WTC11 (cell line): ENCODE measurements around the gene NUP85. TPM values are rescaled to one million over a fixed set of nuclear protein-coding genes. Genes with fewer than 3 reads are reported as not detected.

Experiments
- GRHL2 ChIP-seq: fragments of 250-450 bp; sonication (Bioruptor Pico); IDR thresholded peaks from 2 replicates; pipeline ENCODE4 v1.8.0; 2022; ENCODE audit warnings: mild to moderate bottlenecking, moderate library complexity; ENCODE audit not compliant: insufficient replicate concordance, severe bottlenecking
- IRF2 ChIP-seq: sonication (generic); formaldehyde crosslinking; IDR thresholded peaks from 2 replicates; pipeline ENCODE4 v1.8.0; 2022; ENCODE audit warnings: low read depth, missing genetic modification reagents, borderline replicate concordance
- TCF7 ChIP-seq: sonication (generic); formaldehyde crosslinking; IDR thresholded peaks from 2 replicates; pipeline ENCODE4 v1.8.0; 2022; ENCODE audit warnings: mild to moderate bottlenecking, low read depth, missing genetic modification reagents, moderate library complexity
- ZNF232 ChIP-seq: sonication (generic); formaldehyde crosslinking; IDR thresholded peaks from 2 replicates; pipeline ENCODE4 v1.8.0; 2022; ENCODE audit warnings: mild to moderate bottlenecking, missing genetic modification reagents
- total RNA-seq: library from RNA; stranded (reverse); gene quantifications from 3 replicates; pipeline ENCODE4 v1.2.3, GENCODE V29; 2021
- TF ChIP-seq, protein P1 (sequence below): sonication (generic); formaldehyde crosslinking; IDR thresholded peaks from 2 replicates; pipeline ENCODE4 v1.8.1; 2023; ENCODE audit warnings: mild to moderate bottlenecking, missing genetic modification reagents, borderline replicate concordance
- TF ChIP-seq, protein P2 (sequence below): sonication (generic); formaldehyde crosslinking; IDR thresholded peaks from 2 replicates; pipeline ENCODE4 v1.8.1; 2022; ENCODE audit warnings: low read depth, missing genetic modification reagents, borderline replicate concordance
- TF ChIP-seq, protein P3 (sequence below): sonication (generic); formaldehyde crosslinking; IDR thresholded peaks from 2 replicates; pipeline ENCODE4 v1.8.0; 2022; ENCODE audit warnings: mild to moderate bottlenecking, missing genetic modification reagents
- TF ChIP-seq, protein P4 (sequence below): fragments of 250-450 bp; sonication (Bioruptor Pico); conservative IDR thresholded peaks from 2 replicates; pipeline ENCODE4 v1.9.0; 2021; ENCODE audit warnings: mild to moderate bottlenecking
- TF ChIP-seq, protein P5 (sequence below): fragments of 250-450 bp; sonication (Bioruptor Pico); IDR thresholded peaks from 2 replicates; pipeline ENCODE4 v2.1.2; 2022; ENCODE audit warnings: mild to moderate bottlenecking, moderate library complexity
- TF ChIP-seq, protein P6 (sequence below): sonication (generic); formaldehyde crosslinking; IDR thresholded peaks from 2 replicates; pipeline ENCODE4 v1.8.1; 2023; ENCODE audit warnings: mild to moderate bottlenecking, missing genetic modification reagents
- TF ChIP-seq, protein P7 (sequence below): sonication (generic); formaldehyde crosslinking; IDR thresholded peaks from 2 replicates; pipeline ENCODE4 v1.8.0; 2023; ENCODE audit warnings: missing genetic modification reagents
- TF ChIP-seq, protein P8 (sequence below): sonication (generic); formaldehyde crosslinking; IDR thresholded peaks from 2 replicates; pipeline ENCODE4 v1.8.1; 2023; ENCODE audit warnings: mild to moderate bottlenecking, missing genetic modification reagents, moderate library complexity
- TF ChIP-seq, protein P9 (sequence below): sonication (generic); formaldehyde crosslinking; IDR thresholded peaks from 2 replicates; pipeline ENCODE4 v1.8.1; 2022; ENCODE audit warnings: low read depth, mild to moderate bottlenecking, moderate library complexity, missing genetic modification reagents, borderline replicate concordance

The NUP85 gene
- total RNA-seq, 1 experiment from 2014 or later, result 109 TPM

DNA sequence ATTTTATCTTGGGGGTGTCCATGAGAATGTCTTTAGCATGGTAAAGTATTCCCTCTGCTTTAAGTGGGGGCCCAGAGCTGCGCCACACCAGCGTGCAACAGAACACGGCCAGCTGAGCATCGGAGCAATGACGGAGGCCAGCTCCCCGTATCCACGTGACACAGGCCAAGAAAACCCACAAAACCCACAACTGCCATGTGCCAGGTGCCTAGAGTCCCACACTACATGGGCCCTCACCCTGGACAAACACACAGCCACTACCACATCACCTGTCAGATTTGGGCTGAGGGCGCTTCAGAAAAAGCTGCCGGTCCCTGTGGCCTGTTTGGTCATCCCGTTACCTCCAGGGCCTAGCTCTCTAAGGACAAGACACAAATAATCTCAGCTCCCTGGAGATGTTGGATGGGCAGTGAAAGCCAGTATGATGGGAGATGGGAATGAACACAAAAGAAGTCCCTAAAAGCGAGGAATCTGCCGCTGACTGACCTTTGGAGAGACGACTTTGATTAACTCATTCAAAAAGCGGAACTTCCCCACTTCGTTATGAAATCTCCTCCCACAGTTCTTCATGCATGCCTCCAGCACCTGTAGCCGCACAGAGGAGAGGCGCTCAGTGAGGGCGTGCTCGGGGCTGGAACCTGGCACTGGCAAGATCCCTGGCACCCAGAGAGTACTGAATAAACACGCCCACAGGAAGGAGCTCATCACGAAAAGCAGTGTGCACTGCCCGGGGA is 38.8 kb downstream of the NUP85 start (continued):
- TF ChIP-seq, protein P1, sequence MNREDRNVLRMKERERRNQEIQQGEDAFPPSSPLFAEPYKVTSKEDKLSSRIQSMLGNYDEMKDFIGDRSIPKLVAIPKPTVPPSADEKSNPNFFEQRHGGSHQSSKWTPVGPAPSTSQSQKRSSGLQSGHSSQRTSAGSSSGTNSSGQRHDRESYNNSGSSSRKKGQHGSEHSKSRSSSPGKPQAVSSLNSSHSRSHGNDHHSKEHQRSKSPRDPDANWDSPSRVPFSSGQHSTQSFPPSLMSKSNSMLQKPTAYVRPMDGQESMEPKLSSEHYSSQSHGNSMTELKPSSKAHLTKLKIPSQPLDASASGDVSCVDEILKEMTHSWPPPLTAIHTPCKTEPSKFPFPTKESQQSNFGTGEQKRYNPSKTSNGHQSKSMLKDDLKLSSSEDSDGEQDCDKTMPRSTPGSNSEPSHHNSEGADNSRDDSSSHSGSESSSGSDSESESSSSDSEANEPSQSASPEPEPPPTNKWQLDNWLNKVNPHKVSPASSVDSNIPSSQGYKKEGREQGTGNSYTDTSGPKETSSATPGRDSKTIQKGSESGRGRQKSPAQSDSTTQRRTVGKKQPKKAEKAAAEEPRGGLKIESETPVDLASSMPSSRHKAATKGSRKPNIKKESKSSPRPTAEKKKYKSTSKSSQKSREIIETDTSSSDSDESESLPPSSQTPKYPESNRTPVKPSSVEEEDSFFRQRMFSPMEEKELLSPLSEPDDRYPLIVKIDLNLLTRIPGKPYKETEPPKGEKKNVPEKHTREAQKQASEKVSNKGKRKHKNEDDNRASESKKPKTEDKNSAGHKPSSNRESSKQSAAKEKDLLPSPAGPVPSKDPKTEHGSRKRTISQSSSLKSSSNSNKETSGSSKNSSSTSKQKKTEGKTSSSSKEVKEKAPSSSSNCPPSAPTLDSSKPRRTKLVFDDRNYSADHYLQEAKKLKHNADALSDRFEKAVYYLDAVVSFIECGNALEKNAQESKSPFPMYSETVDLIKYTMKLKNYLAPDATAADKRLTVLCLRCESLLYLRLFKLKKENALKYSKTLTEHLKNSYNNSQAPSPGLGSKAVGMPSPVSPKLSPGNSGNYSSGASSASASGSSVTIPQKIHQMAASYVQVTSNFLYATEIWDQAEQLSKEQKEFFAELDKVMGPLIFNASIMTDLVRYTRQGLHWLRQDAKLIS (CRISPR knock-in tag), result no peak
- TF ChIP-seq, protein P2, sequence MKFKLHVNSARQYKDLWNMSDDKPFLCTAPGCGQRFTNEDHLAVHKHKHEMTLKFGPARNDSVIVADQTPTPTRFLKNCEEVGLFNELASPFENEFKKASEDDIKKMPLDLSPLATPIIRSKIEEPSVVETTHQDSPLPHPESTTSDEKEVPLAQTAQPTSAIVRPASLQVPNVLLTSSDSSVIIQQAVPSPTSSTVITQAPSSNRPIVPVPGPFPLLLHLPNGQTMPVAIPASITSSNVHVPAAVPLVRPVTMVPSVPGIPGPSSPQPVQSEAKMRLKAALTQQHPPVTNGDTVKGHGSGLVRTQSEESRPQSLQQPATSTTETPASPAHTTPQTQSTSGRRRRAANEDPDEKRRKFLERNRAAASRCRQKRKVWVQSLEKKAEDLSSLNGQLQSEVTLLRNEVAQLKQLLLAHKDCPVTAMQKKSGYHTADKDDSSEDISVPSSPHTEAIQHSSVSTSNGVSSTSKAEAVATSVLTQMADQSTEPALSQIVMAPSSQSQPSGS (CRISPR knock-in tag), result no peak
- TF ChIP-seq ZNF232 (CRISPR knock-in tag) (no peak), IRF2 (CRISPR knock-in tag) (no peak), GRHL2 (CRISPR knock-in tag) (no peak), TCF7 (no peak)
- TF ChIP-seq, protein P3, sequence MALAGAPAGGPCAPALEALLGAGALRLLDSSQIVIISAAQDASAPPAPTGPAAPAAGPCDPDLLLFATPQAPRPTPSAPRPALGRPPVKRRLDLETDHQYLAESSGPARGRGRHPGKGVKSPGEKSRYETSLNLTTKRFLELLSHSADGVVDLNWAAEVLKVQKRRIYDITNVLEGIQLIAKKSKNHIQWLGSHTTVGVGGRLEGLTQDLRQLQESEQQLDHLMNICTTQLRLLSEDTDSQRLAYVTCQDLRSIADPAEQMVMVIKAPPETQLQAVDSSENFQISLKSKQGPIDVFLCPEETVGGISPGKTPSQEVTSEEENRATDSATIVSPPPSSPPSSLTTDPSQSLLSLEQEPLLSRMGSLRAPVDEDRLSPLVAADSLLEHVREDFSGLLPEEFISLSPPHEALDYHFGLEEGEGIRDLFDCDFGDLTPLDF (CRISPR knock-in tag), result no peak
- TF ChIP-seq, protein P4, sequence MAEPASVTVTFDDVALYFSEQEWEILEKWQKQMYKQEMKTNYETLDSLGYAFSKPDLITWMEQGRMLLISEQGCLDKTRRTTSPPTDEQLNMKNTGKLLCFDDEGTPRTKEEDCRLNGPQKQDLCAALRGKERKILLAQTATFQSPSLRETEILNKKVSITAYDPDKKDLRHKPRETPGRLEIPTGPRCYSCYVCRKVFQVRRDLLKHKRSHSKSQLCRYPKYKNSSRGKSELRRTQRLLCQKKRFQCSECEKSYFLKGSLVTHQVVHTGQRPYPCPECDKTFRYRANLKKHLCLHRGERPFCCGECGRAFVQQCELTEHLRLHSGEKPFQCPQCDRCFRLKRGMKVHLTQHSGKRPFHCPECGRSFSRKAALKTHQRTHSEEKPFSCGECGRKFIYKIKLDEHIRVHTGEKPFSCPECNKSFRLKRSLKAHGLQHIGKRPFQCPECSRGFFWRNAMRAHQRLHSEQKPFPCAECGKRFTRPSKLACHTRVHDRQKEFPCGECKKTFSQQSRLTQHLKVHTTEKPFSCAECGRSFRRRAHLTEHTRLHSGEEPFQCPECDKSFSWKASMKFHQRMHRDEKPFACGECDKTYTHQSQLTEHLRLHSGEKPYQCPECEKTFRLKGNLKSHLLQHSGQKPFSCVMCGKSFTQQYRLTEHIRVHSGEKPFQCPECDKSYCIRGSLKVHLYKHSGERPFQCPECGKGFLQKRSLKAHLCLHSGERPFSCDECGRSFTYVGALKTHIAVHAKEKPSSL (CRISPR knock-in tag), result no peak
- TF ChIP-seq, protein P5, sequence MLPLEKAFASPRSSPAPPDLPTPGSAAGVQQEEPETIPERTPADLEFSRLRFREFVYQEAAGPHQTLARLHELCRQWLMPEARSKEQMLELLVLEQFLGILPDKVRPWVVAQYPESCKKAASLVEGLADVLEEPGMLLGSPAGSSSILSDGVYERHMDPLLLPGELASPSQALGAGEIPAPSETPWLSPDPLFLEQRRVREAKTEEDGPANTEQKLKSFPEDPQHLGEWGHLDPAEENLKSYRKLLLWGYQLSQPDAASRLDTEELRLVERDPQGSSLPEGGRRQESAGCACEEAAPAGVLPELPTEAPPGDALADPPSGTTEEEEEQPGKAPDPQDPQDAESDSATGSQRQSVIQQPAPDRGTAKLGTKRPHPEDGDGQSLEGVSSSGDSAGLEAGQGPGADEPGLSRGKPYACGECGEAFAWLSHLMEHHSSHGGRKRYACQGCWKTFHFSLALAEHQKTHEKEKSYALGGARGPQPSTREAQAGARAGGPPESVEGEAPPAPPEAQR (CRISPR knock-in tag), result no peak
- TF ChIP-seq, protein P6, sequence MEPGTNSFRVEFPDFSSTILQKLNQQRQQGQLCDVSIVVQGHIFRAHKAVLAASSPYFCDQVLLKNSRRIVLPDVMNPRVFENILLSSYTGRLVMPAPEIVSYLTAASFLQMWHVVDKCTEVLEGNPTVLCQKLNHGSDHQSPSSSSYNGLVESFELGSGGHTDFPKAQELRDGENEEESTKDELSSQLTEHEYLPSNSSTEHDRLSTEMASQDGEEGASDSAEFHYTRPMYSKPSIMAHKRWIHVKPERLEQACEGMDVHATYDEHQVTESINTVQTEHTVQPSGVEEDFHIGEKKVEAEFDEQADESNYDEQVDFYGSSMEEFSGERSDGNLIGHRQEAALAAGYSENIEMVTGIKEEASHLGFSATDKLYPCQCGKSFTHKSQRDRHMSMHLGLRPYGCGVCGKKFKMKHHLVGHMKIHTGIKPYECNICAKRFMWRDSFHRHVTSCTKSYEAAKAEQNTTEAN (CRISPR knock-in tag), result no peak
- TF ChIP-seq, protein P7, sequence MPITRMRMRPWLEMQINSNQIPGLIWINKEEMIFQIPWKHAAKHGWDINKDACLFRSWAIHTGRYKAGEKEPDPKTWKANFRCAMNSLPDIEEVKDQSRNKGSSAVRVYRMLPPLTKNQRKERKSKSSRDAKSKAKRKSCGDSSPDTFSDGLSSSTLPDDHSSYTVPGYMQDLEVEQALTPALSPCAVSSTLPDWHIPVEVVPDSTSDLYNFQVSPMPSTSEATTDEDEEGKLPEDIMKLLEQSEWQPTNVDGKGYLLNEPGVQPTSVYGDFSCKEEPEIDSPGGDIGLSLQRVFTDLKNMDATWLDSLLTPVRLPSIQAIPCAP (CRISPR knock-in tag), result no peak
- TF ChIP-seq, protein P8, sequence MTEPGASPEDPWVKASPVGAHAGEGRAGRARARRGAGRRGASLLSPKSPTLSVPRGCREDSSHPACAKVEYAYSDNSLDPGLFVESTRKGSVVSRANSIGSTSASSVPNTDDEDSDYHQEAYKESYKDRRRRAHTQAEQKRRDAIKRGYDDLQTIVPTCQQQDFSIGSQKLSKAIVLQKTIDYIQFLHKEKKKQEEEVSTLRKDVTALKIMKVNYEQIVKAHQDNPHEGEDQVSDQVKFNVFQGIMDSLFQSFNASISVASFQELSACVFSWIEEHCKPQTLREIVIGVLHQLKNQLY (CRISPR knock-in tag), result no peak
- TF ChIP-seq, protein P9, sequence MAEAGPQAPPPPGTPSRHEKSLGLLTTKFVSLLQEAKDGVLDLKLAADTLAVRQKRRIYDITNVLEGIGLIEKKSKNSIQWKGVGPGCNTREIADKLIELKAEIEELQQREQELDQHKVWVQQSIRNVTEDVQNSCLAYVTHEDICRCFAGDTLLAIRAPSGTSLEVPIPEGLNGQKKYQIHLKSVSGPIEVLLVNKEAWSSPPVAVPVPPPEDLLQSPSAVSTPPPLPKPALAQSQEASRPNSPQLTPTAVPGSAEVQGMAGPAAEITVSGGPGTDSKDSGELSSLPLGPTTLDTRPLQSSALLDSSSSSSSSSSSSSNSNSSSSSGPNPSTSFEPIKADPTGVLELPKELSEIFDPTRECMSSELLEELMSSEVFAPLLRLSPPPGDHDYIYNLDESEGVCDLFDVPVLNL (CRISPR knock-in tag), result no peak
